Measurements from ENCODE around the gene MYH15.

MYH15 gene

GRCh38 chr3:108472001-108472591 is 38.3 kb downstream of the MYH15 start:
- DNase-seq (ENCODE audit: insufficient read length, low spot score) (peak; percentile 33), FAIRE-seq (peak; percentile 99)

DNA sequence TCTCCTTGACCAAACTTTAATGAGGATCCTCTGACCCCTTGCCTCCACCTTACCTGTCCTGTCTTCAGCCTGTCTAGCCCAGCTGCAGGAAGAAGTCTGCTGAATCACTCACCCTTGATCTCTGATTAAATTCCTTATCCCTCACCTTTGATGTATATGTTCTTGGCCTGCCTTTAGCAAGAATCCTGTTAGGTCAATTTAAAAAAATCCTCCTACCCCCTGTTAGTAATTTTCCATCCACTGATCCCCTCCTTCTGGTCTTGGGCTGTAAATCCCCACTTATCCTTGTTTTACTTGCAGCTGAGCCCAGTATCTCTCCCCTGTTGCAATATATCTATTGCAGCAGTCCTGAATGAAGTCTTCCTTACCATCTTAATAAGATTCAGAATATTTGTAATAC is 39.0 kb downstream of the MYH15 start:
- DNase-seq (ENCODE audit: insufficient read length, low spot score) (no peak), FAIRE-seq (no peak)
- no peak for TF ChIP-seq POLR2A (IDR thresholded peaks at IDR 0.05; ENCODE audit: low read depth, low read length)

More at GRCh38 chr3:108472001-108472591, 38.3 kb downstream of the MYH15 start:
- TF ChIP-seq POLR2A (IDR thresholded peaks at IDR 0.05; ENCODE audit: low read depth, low read length): no peak

- no peak for TF ChIP-seq POLR2A (IDR thresholded peaks at IDR 0.05; ENCODE audit: low read depth, low read length)
- DNase-seq (ENCODE audit: insufficient read length, low spot score) (no peak), FAIRE-seq (no peak)
Measured at GRCh38 chr3:108469126-108469525, 41.3 kb downstream of the MYH15 start.

DNA sequence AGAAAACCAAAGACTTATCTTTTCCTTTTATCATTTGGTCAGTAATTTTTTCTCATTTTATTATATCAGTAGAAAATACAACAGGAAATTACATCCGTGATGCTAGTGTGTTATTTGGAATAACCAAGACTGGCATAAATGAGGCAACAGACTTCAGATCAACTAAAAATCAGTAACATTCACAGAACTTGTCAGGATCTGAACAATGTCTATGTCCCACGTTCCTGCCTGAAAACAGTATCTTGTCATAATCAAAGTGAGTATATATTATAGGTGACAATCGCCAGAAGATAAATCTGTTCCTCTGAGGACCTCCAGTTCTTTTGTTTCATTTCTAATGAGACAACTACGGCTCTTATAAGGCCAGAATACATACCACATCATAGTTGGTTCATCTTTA is 41.8 kb downstream of the MYH15 start:
- DNase-seq (ENCODE audit: insufficient read length, low spot score) (no peak), FAIRE-seq (no peak)
- no peak for TF ChIP-seq POLR2A (IDR thresholded peaks at IDR 0.05; ENCODE audit: low read depth, low read length)

- TF ChIP-seq POLR2A (IDR thresholded peaks at IDR 0.05; ENCODE audit: low read depth, low read length): no peak
- DNase-seq (ENCODE audit: insufficient read length, low spot score) (no peak), FAIRE-seq (peak; percentile 58)
Measured at GRCh38 chr3:108462899-108463298, 47.5 kb downstream of the MYH15 start.

- FAIRE-seq (peak; percentile 38), DNase-seq (ENCODE audit: insufficient read length, low spot score) (no peak)
- no peak for TF ChIP-seq POLR2A (IDR thresholded peaks at IDR 0.05; ENCODE audit: low read depth, low read length)
Measured at GRCh38 chr3:108461661-108462111, 48.7 kb downstream of the MYH15 start.

- no peak for DNase-seq (ENCODE audit: insufficient read length, low spot score)
- FAIRE-seq: no peak
- no peak for TF ChIP-seq POLR2A (IDR thresholded peaks at IDR 0.05; ENCODE audit: low read depth, low read length)
Measured at GRCh38 chr3:108459225-108459624, 51.2 kb downstream of the MYH15 start.

DNA sequence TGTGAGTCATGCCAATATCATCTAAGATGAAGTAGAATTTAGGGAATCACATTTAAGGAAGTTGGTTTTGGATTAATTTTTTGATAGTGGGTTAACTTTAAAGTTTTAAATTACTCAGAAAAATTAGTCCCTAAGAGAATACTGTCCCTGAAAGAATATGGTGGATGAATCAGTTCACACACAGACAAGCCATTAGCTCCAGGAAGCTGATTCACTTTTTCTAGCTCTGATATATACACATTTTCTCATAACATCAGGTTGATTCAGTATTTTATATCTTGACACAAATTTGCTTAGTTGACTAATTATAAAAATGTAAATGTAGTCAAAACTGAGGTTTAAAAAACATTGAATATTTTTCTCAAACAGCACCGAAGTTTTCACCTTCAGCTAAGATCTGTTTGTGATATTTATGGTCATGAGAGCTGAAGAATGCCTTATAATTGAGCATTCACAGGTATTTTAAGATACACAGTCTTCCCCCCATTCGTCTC is 55.1 kb downstream of the MYH15 start:
- TF ChIP-seq POLR2A (IDR thresholded peaks at IDR 0.05; ENCODE audit: low read depth, low read length): no peak
- DNase-seq (ENCODE audit: insufficient read length, low spot score) (no peak), FAIRE-seq (no peak)

GRCh38 chr3:108453565-108453964 is 56.8 kb downstream of the MYH15 start:
- FAIRE-seq (peak; percentile 64), DNase-seq (ENCODE audit: insufficient read length, low spot score) (no peak)
- TF ChIP-seq POLR2A (IDR thresholded peaks at IDR 0.05; ENCODE audit: low read depth, low read length): no peak

GRCh38 chr3:108450444-108450843 is 60.0 kb downstream of the MYH15 start:
- TF ChIP-seq POLR2A (IDR thresholded peaks at IDR 0.05; ENCODE audit: low read depth, low read length): no peak
- DNase-seq (ENCODE audit: insufficient read length, low spot score) (no peak), FAIRE-seq (peak; percentile 52)

- no peak for TF ChIP-seq POLR2A (IDR thresholded peaks at IDR 0.05; ENCODE audit: low read depth, low read length)
- no peak for FAIRE-seq
- no peak for DNase-seq (ENCODE audit: insufficient read length, low spot score)
Measured at GRCh38 chr3:108448593-108448992, 61.8 kb downstream of the MYH15 start.

GRCh38 chr3:108447096-108447847 is 63.1 kb downstream of the MYH15 start:
- no peak for FAIRE-seq
- no peak for DNase-seq (ENCODE audit: insufficient read length, low spot score)
- TF ChIP-seq POLR2A (IDR thresholded peaks at IDR 0.05; ENCODE audit: low read depth, low read length): no peak

- FAIRE-seq (no peak), DNase-seq (ENCODE audit: insufficient read length, low spot score) (no peak)
- no peak for TF ChIP-seq POLR2A (IDR thresholded peaks at IDR 0.05; ENCODE audit: low read depth, low read length)
Measured at GRCh38 chr3:108442281-108442680, 68.1 kb downstream of the MYH15 start.

- no peak for TF ChIP-seq POLR2A (IDR thresholded peaks at IDR 0.05; ENCODE audit: low read depth, low read length)
- DNase-seq (ENCODE audit: insufficient read length, low spot score): no peak
- FAIRE-seq: peak; percentile 36
Measured at GRCh38 chr3:108441518-108441917, 68.9 kb downstream of the MYH15 start.

- FAIRE-seq (no peak), DNase-seq (ENCODE audit: insufficient read length, low spot score) (no peak)
- no peak for TF ChIP-seq POLR2A (IDR thresholded peaks at IDR 0.05; ENCODE audit: low read depth, low read length)
Measured at GRCh38 chr3:108441071-108441507, 69.3 kb downstream of the MYH15 start.

All from H54 (cell line).